T-cell (primary cell): Measurements from ENCODE around the gene STX18. TPM values are rescaled to one million over a fixed set of nuclear protein-coding genes. Genes with fewer than 3 reads are reported as not detected.

Source experiments
- ATAC-seq, 4 experiments: fragments of 200-7000 bp in 3 of 4; fragments of 150-1000 bp in 1 of 4; cut with Tn5 transposase; replicated peaks in 1 of 4; 1 replicate in 3 of 4; 2 replicates in 1 of 4; pipeline ENCODE4 v1.10.0; 2021; ENCODE audit warnings: moderate library complexity in 3 of 4, mild to moderate bottlenecking in 2 of 4, moderate number of reproducible peaks in 1 of 4
- CTCF ChIA-PET, 2 donors: fragments of 300-600 bp; sonication (Branson Sonifier 250); formaldehyde crosslinking; loops; one replicate each; lab custom pipeline; 2022; ENCODE audit warnings: antibody characterized with exemption in 2 of 2; lab: Charles Lee
- POLR2A ChIA-PET, 2 donors: fragments of 300-600 bp; sonication (Branson Sonifier 250); formaldehyde crosslinking; loops; one replicate each; lab custom pipeline; 2022; ENCODE audit warnings: antibody characterized with exemption in 2 of 2; lab: Charles Lee
- DNase-seq, 35 experiments: peaks; one replicate each; pipeline versions ENCODE4 v3.0.0 to v3.0.0-alpha.2; 2013 to 2023
- H3K27ac ChIP-seq: one replicate; pipeline ENCODE4 v1.5.1; 2013; ENCODE audit warnings: low read length
- H3K27me3 ChIP-seq, 2 experiments: replicated peaks in 1 of 2; 1 replicate in 1 of 2; 2 replicates in 1 of 2; pipeline versions ENCODE4 v1.6.1 to v1.7.0; 2013; ENCODE audit warnings: low read length in 1 of 2, mixed read lengths in 1 of 2; ENCODE audit not compliant: control insufficient read depth in 2 of 2, insufficient read depth in 2 of 2; ENCODE audit errors: extremely low read depth in 1 of 2
- H3K36me3 ChIP-seq, 2 donors: 1 replicate in 1 of 2; 2 replicates in 1 of 2; pipeline versions ENCODE4 v1.6.1 to v1.7.0; 2013; ENCODE audit warnings: low read length in 1 of 2; ENCODE audit not compliant: control insufficient read depth in 2 of 2, insufficient read depth in 1 of 2; ENCODE audit errors: extremely low read depth in 1 of 2
- H3K4me1 ChIP-seq, 2 experiments: 1 replicate in 1 of 2; 2 replicates in 1 of 2; pipeline versions ENCODE4 v1.6.1 to v1.7.0; 2013; ENCODE audit warnings: low read length in 2 of 2, mixed read lengths in 1 of 2; ENCODE audit not compliant: insufficient read depth in 2 of 2, control insufficient read depth in 1 of 2; ENCODE audit errors: extremely low read depth in 1 of 2
- H3K4me3 ChIP-seq, 2 donors: 1 replicate in 1 of 2; 2 replicates in 1 of 2; pipeline versions ENCODE4 v1.5.1 to v1.7.0; 2013; ENCODE audit warnings: mild to moderate bottlenecking in 2 of 2, low read length in 1 of 2, moderate library complexity in 1 of 2; ENCODE audit not compliant: control insufficient read depth in 1 of 2; ENCODE audit errors: extremely low read depth in 1 of 2
- H3K9me3 ChIP-seq: 2 replicates; pipeline ENCODE4 v1.7.0; 2013
- H3K27ac Mint-ChIP-seq, 2 donors: one replicate each; pipeline ENCODE4 v1.8.0; 2020 to 2021; ENCODE audit warnings: mild to moderate bottlenecking in 2 of 2, mixed read lengths in 2 of 2
- H3K27me3 Mint-ChIP-seq, 2 donors: one replicate each; pipeline ENCODE4 v1.8.0; 2021 to 2022; ENCODE audit warnings: mixed read lengths in 2 of 2
- H3K36me3 Mint-ChIP-seq: one replicate; pipeline ENCODE4 v1.8.0; 2021; ENCODE audit warnings: mixed read lengths
- H3K4me1 Mint-ChIP-seq, 3 donors: one replicate each; pipeline ENCODE4 v1.8.0; 2020 to 2022; ENCODE audit warnings: mixed read lengths in 3 of 3, mild to moderate bottlenecking in 1 of 3
- H3K4me3 Mint-ChIP-seq, 3 donors: one replicate each; pipeline ENCODE4 v1.8.0; 2020 to 2022; ENCODE audit warnings: mild to moderate bottlenecking in 3 of 3, mixed read lengths in 3 of 3, moderate library complexity in 3 of 3
- H3K9me3 Mint-ChIP-seq, 3 donors: one replicate each; pipeline ENCODE4 v1.8.0; 2020 to 2022; ENCODE audit warnings: mixed read lengths in 3 of 3
- WGBS: methylation state at CpG from one replicate; pipeline ENCODE4 v1.1.5; 2013; ENCODE audit warnings: missing lambda C conversion rate; ENCODE audit not compliant: insufficient coverage; 5-methylcytosine and 5-hydroxymethylcytosine counted together
- total RNA-seq, 35 experiments: library from RNA in 6 of 35; stranded (reverse) in 6 of 35; fragments of 120-200 nt in 1 of 35; gene quantifications; one replicate each; pipeline versions ENCODE4 v1.2.1 to v1.2.4 and lab custom pipeline; 2013 to 2026

STX18 gene
- total RNA-seq, 5 donors from 2014 or later (not counting 1 experiment from before 2014, with no cell fraction given): 19.7 to 24.2 (median 22.3) TPM

GRCh38 chr4:4462970-4463369, 78.9 kb downstream of the STX18 start:
- peaks cover 55% of the 10 kb centered on the region for H3K36me3 Mint-ChIP-seq
- ChIA-PET POLR2A (no interaction called here), CTCF (interaction anchor here in 1 of 2 donors (1.2 kb wide), 1 partner anchor 57 kb away, joined by 3 read pairs; no protein-coding TSS in a partner anchor)
- peaks cover 31 to 50% (median 43%) of the 10 kb centered on the region in 3 donors for H3K4me1 Mint-ChIP-seq
- H3K4me3 Mint-ChIP-seq: peak overlapping the region in 1 of 3 donors; percentile 42
- H3K27ac Mint-ChIP-seq: peak overlapping the region; percentile 90 to 96
- peak in 1 of 35 experiments; percentile 9 for DNase-seq
- Histone ChIP-seq H3K27ac (peak overlapping the region; percentile 80), H3K36me3 (peaks cover 3 to 21% of the 10 kb centered on the region in 2 donors), H3K4me3 (no peak overlapping the region), H3K9me3 (no peaks in the 10 kb centered on the region), H3K27me3 (no peaks in the 10 kb centered on the region), H3K4me1 (peaks cover 0 to 23% of the 10 kb centered on the region in 2 experiments)
- no peaks in the 10 kb centered on the region for H3K27me3 Mint-ChIP-seq
- peak in 2 of 4 experiments; percentile 31 to 42 for ATAC-seq
- H3K9me3 Mint-ChIP-seq: peaks cover 4 to 9% (median 5%) of the 10 kb centered on the region in 3 donors
- 21% methylated on average over 2 of the region's 3 CpGs for WGBS

- no peak overlapping the region for H3K4me3 ChIP-seq
- peaks cover 54% of the 10 kb centered on the region for H3K36me3 Mint-ChIP-seq
- 31% methylated on average over 5 of the region's 5 CpGs for WGBS
- peak overlapping the region; percentile 90 to 96 for H3K27ac Mint-ChIP-seq
- H3K36me3 ChIP-seq: peaks cover 5 to 26% of the 10 kb centered on the region in 2 donors
- no peaks in the 10 kb centered on the region for H3K9me3 ChIP-seq
- peak overlapping the region; percentile 80 for H3K27ac ChIP-seq
- H3K4me3 Mint-ChIP-seq: peak overlapping the region; percentile 42 to 66 (median 43)
- ChIA-PET CTCF (interaction anchor here in 1 of 2 donors (1.2 kb wide), 1 partner anchor 51 kb away, joined by 3 read pairs; no protein-coding TSS in a partner anchor), POLR2A (interaction anchor here in 1 of 2 donors (0.8 kb wide), 1 partner anchor 14 kb away, joined by 5 read pairs; no protein-coding TSS in a partner anchor)
- H3K9me3 Mint-ChIP-seq: peaks cover 4 to 9% (median 5%) of the 10 kb centered on the region in 3 donors
- no peaks in the 10 kb centered on the region for H3K27me3 ChIP-seq
- H3K27me3 Mint-ChIP-seq: no peaks in the 10 kb centered on the region
- ATAC-seq (peak; percentile 79 to 93 (median 86)), DNase-seq (peak; percentile 29 to 74 (median 56))
- peaks cover 31 to 48% (median 43%) of the 10 kb centered on the region in 3 donors for H3K4me1 Mint-ChIP-seq
- H3K4me1 ChIP-seq: peaks cover 0 to 23% of the 10 kb centered on the region in 2 experiments
Measured at GRCh38 chr4:4461850-4462249, 80.0 kb downstream of the STX18 start.

GRCh38 chr4:4461178-4461577, 80.7 kb downstream of the STX18 start:
- H3K4me1 ChIP-seq: peaks cover 0 to 23% of the 10 kb centered on the region in 2 experiments
- no peak overlapping the region for H3K4me3 ChIP-seq
- H3K9me3 ChIP-seq: no peaks in the 10 kb centered on the region
- no peaks in the 10 kb centered on the region for H3K27me3 ChIP-seq
- peak overlapping the region; percentile 80 for H3K27ac ChIP-seq
- POLR2A ChIA-PET: no interaction called here
- DNase-seq: no peak
- H3K27ac Mint-ChIP-seq: peak overlapping the region; percentile 90 to 96
- peaks cover 4 to 5% (median 5%) of the 10 kb centered on the region in 3 donors for H3K9me3 Mint-ChIP-seq
- CTCF ChIA-PET: interaction anchor here in 1 of 2 donors (0.7 kb wide), 1 partner anchor 64 kb away, joined by 3 read pairs; no protein-coding TSS in a partner anchor
- H3K36me3 ChIP-seq: peaks cover 8 to 26% of the 10 kb centered on the region in 2 donors
- H3K4me3 Mint-ChIP-seq: peak overlapping the region in 1 of 3 donors; percentile 43
- peaks cover 54% of the 10 kb centered on the region for H3K36me3 Mint-ChIP-seq
- no peak for ATAC-seq
- peaks cover 27 to 48% (median 43%) of the 10 kb centered on the region in 3 donors for H3K4me1 Mint-ChIP-seq
- no peaks in the 10 kb centered on the region for H3K27me3 Mint-ChIP-seq

- peaks cover under 1 to 5% (median 4%) of the 10 kb centered on the region in 3 donors for H3K9me3 Mint-ChIP-seq
Measured at GRCh38 chr4:4460759-4461158, 81.1 kb downstream of the STX18 start.

GRCh38 chr4:4459181-4459580, 82.7 kb downstream of the STX18 start:
- H3K36me3 ChIP-seq: peaks cover 8 to 43% of the 10 kb centered on the region in 2 donors
- no peaks in the 10 kb centered on the region for H3K27me3 ChIP-seq
- Mint-ChIP-seq H3K4me3 (no peak overlapping the region), H3K4me1 (peaks cover 11 to 39% (median 31%) of the 10 kb centered on the region in 3 donors), H3K27ac (peak overlapping the region in 1 of 2 donors; percentile 25), H3K36me3 (peaks cover 51% of the 10 kb centered on the region), H3K9me3 (no peaks in the 10 kb centered on the region), H3K27me3 (no peaks in the 10 kb centered on the region)
- ChIA-PET POLR2A (no interaction called here), CTCF (no interaction called here)
- no peak for DNase-seq
- no peak for ATAC-seq
- peaks cover 0 to 23% of the 10 kb centered on the region in 2 experiments for H3K4me1 ChIP-seq
- no peak overlapping the region for H3K4me3 ChIP-seq
- H3K9me3 ChIP-seq: no peaks in the 10 kb centered on the region
- no peak overlapping the region for H3K27ac ChIP-seq
- no CpG with 5 or more reads among the region's 5 CpGs for WGBS

More at GRCh38 chr4:4460759-4461158, 81.1 kb downstream of the STX18 start:
- ChIA-PET CTCF (interaction anchor here in 1 of 2 donors (0.7 kb wide), 1 partner anchor 64 kb away, joined by 3 read pairs; no protein-coding TSS in a partner anchor), POLR2A (no interaction called here)
- H3K27me3 ChIP-seq: no peaks in the 10 kb centered on the region
- Mint-ChIP-seq H3K4me3 (no peak overlapping the region), H3K27ac (peak overlapping the region; percentile 90 to 96), H3K27me3 (no peaks in the 10 kb centered on the region), H3K36me3 (peaks cover 52% of the 10 kb centered on the region), H3K4me1 (peaks cover 23 to 48% (median 43%) of the 10 kb centered on the region in 3 donors)
- ATAC-seq (no peak), DNase-seq (no peak)
- no peak overlapping the region for H3K4me3 ChIP-seq
- H3K4me1 ChIP-seq: peaks cover 0 to 23% of the 10 kb centered on the region in 2 experiments
- no peaks in the 10 kb centered on the region for H3K9me3 ChIP-seq
- H3K36me3 ChIP-seq: peaks cover 8 to 28% of the 10 kb centered on the region in 2 donors
- peak overlapping the region; percentile 80 for H3K27ac ChIP-seq
- 89% methylated on average over 2 of the region's 6 CpGs for WGBS

- no peak for DNase-seq
- no peak overlapping the region for H3K4me3 ChIP-seq
- Mint-ChIP-seq H3K4me1 (peaks cover 11 to 32% (median 21%) of the 10 kb centered on the region in 3 donors), H3K4me3 (no peak overlapping the region), H3K36me3 (peaks cover 61% of the 10 kb centered on the region), H3K27ac (no peak overlapping the region), H3K27me3 (no peaks in the 10 kb centered on the region), H3K9me3 (no peaks in the 10 kb centered on the region)
- ChIA-PET POLR2A (no interaction called here), CTCF (no interaction called here)
- H3K36me3 ChIP-seq: peaks cover 8 to 55% of the 10 kb centered on the region in 2 donors
- no peak overlapping the region for H3K27ac ChIP-seq
- peaks cover 0 to 22% of the 10 kb centered on the region in 2 experiments for H3K4me1 ChIP-seq
- H3K9me3 ChIP-seq: no peaks in the 10 kb centered on the region
- 100% methylated on average over 1 of the region's 5 CpGs for WGBS
- no peak for ATAC-seq
- no peaks in the 10 kb centered on the region for H3K27me3 ChIP-seq
Measured at GRCh38 chr4:4457803-4458553, 83.9 kb downstream of the STX18 start.
